HL-60 (cell line): ENCODE results near the gene SART3.

Experiments used
- POLR2AphosphoS5 ChIP-seq: IDR thresholded peaks from 2 replicates; pipeline ENCODE4 v1.6.1; 2012; ENCODE audit warnings: low read depth
- TF ChIP-seq, protein P1 (sequence below): IDR thresholded peaks from one replicate; pipeline ENCODE4 v1.5.1; 2011; ENCODE audit warnings: low read length, control low read depth, inconsistent platforms; ENCODE audit not compliant: insufficient read depth
- TF ChIP-seq, protein P2 (sequence below): IDR thresholded peaks from 2 replicates; pipeline ENCODE4 v1.6.1; 2012; ENCODE audit warnings: low read depth; ENCODE audit not compliant: insufficient replicate concordance

GRCh38 chr12:108502922-108503321 lies 58.1 kb downstream of the SART3 start:
- no peak for TF ChIP-seq POLR2AphosphoS5
- TF ChIP-seq, protein P1, sequence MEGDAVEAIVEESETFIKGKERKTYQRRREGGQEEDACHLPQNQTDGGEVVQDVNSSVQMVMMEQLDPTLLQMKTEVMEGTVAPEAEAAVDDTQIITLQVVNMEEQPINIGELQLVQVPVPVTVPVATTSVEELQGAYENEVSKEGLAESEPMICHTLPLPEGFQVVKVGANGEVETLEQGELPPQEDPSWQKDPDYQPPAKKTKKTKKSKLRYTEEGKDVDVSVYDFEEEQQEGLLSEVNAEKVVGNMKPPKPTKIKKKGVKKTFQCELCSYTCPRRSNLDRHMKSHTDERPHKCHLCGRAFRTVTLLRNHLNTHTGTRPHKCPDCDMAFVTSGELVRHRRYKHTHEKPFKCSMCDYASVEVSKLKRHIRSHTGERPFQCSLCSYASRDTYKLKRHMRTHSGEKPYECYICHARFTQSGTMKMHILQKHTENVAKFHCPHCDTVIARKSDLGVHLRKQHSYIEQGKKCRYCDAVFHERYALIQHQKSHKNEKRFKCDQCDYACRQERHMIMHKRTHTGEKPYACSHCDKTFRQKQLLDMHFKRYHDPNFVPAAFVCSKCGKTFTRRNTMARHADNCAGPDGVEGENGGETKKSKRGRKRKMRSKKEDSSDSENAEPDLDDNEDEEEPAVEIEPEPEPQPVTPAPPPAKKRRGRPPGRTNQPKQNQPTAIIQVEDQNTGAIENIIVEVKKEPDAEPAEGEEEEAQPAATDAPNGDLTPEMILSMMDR, result no peak
- TF ChIP-seq, protein P2, sequence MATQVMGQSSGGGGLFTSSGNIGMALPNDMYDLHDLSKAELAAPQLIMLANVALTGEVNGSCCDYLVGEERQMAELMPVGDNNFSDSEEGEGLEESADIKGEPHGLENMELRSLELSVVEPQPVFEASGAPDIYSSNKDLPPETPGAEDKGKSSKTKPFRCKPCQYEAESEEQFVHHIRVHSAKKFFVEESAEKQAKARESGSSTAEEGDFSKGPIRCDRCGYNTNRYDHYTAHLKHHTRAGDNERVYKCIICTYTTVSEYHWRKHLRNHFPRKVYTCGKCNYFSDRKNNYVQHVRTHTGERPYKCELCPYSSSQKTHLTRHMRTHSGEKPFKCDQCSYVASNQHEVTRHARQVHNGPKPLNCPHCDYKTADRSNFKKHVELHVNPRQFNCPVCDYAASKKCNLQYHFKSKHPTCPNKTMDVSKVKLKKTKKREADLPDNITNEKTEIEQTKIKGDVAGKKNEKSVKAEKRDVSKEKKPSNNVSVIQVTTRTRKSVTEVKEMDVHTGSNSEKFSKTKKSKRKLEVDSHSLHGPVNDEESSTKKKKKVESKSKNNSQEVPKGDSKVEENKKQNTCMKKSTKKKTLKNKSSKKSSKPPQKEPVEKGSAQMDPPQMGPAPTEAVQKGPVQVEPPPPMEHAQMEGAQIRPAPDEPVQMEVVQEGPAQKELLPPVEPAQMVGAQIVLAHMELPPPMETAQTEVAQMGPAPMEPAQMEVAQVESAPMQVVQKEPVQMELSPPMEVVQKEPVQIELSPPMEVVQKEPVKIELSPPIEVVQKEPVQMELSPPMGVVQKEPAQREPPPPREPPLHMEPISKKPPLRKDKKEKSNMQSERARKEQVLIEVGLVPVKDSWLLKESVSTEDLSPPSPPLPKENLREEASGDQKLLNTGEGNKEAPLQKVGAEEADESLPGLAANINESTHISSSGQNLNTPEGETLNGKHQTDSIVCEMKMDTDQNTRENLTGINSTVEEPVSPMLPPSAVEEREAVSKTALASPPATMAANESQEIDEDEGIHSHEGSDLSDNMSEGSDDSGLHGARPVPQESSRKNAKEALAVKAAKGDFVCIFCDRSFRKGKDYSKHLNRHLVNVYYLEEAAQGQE, result no peak
